HCT116 (cell line): Measurements from ENCODE around the gene SRRT. TPM values are rescaled to one million over a fixed set of nuclear protein-coding genes. Genes with fewer than 3 reads are reported as not detected.

Source experiments
- ATAC-seq: fragments of 200-7000 bp; cut with Tn5 transposase; 2 replicates; pipeline ENCODE4 v1.9.1; 2020; ENCODE audit warnings: mild to moderate bottlenecking, moderate library complexity
- BruUV-seq: library from RNA; stranded (reverse); fragments of 400-500 nt; replicated peaks from 2 replicates; lab custom pipeline; 2021; lab: Mats Ljungman, UMichigan
- CTCF ChIA-PET: fragments of 300-600 bp; sonication (Branson Sonifier 250); formaldehyde crosslinking; loops from one replicate; lab custom pipeline; 2021; ENCODE audit warnings: antibody characterized with exemption; lab: Charles Lee
- POLR2A ChIA-PET: fragments of 300-600, 350-600 bp; sonication (Branson Sonifier 250); formaldehyde crosslinking; loops from one replicate; lab custom pipeline; 2021; ENCODE audit warnings: antibody characterized with exemption; lab: Charles Lee
- RAD21 ChIA-PET, 2 experiments: fragments of 300-600 bp; sonication (Branson Sonifier 250); formaldehyde crosslinking; loops; one replicate each; lab custom pipeline; 2023; ENCODE audit warnings: low total read pairs in 2 of 2; ENCODE audit not compliant: uncharacterized antibody in 2 of 2, unreplicated experiment in 2 of 2, low non-redundant PET in 1 of 2; lab: Charles Lee
- DNase-seq: peaks from one replicate; pipeline ENCODE4 v3.0.0-alpha.2; 2010; ENCODE audit warnings: low read depth, low spot score
- H2AFZ ChIP-seq: fragments of 200-600 bp; shearing (Covaris generic), sonication (generic); 2 replicates; pipeline ENCODE4 v1.6.1; 2017; ENCODE audit warnings: low read depth, mixed run types, mixed read lengths, antibody characterized with exemption, low read length; ENCODE audit not compliant: poor library complexity, severe bottlenecking
- H3K27ac ChIP-seq: 2 replicates; pipeline ENCODE4 v1.5.1; 2012; ENCODE audit warnings: low read depth, low read length
- H3K27me3 ChIP-seq: fragments of 200-600 bp; sonication (generic); 2 replicates; pipeline ENCODE4 v1.6.1; 2016; ENCODE audit warnings: mixed run types, low read length, mixed read lengths; ENCODE audit not compliant: insufficient read depth
- H3K36me3 ChIP-seq, 2 experiments: fragments of 200-500 bp in 1 of 2; fragments of 200-600 bp in 1 of 2; sonication (Bioruptor generic) in 1 of 2; sonication (generic) in 1 of 2; 2 replicates each; pipeline versions ENCODE4 v1.5.1 to v1.6.1; 2014 to 2016; ENCODE audit warnings: low read length in 2 of 2, inconsistent platforms in 1 of 2, mixed read lengths in 1 of 2, mixed run types in 1 of 2; ENCODE audit not compliant: insufficient read depth in 2 of 2, control insufficient read depth in 1 of 2
- H3K4me1 ChIP-seq, 2 experiments: fragments of 200-600 bp in 1 of 2; sonication (generic) in 1 of 2; 2 replicates each; pipeline versions ENCODE4 v1.5.1 to v1.6.1; 2012 to 2017; ENCODE audit warnings: low read length in 2 of 2, inconsistent platforms in 1 of 2, mild to moderate bottlenecking in 1 of 2, mixed read lengths in 1 of 2, mixed run types in 1 of 2, moderate library complexity in 1 of 2; ENCODE audit not compliant: insufficient read depth in 2 of 2, control insufficient read depth in 1 of 2
- H3K4me2 ChIP-seq: fragments of 200-600 bp; sonication (generic); 2 replicates; pipeline ENCODE4 v1.6.1; 2017; ENCODE audit warnings: mixed run types, low read length, mixed read lengths
- H3K4me3 ChIP-seq, 2 experiments: fragments of 200-600 bp in 1 of 2; sonication (generic) in 1 of 2; replicated peaks in 1 of 2; 2 replicates each; pipeline ENCODE4 v1.5.1; 2011 to 2016; ENCODE audit warnings: low read length in 2 of 2, control low read depth in 1 of 2, low read depth in 1 of 2, mild to moderate bottlenecking in 1 of 2, mixed read lengths in 1 of 2, mixed run types in 1 of 2
- H3K79me2 ChIP-seq: fragments of 200-600 bp; sonication (generic); 2 replicates; pipeline ENCODE4 v1.6.1; 2017; ENCODE audit warnings: mild to moderate bottlenecking, mixed run types, low read length, moderate library complexity, mixed read lengths; ENCODE audit not compliant: insufficient read depth
- H3K9ac ChIP-seq: fragments of 200-600 bp; sonication (generic); 2 replicates; pipeline ENCODE4 v1.6.1; 2016; ENCODE audit warnings: low read length, mixed read lengths
- H3K9me2 ChIP-seq: fragments of 200-600 bp; sonication (generic), shearing (Covaris generic); 2 replicates; pipeline ENCODE4 v1.6.1; 2017; ENCODE audit warnings: mixed run types, mild to moderate bottlenecking, moderate library complexity; ENCODE audit not compliant: insufficient read depth
- H3K9me3 ChIP-seq, 2 experiments: fragments of 200-500 bp in 1 of 2; fragments of 200-600 bp in 1 of 2; sonication (Bioruptor generic) in 1 of 2; sonication (generic) in 1 of 2; 2 replicates each; pipeline ENCODE4 v1.6.1; 2014 to 2017; ENCODE audit warnings: low read length in 2 of 2, mixed read lengths in 2 of 2, inconsistent platforms in 1 of 2, low read depth in 1 of 2, mild to moderate bottlenecking in 1 of 2, mixed run types in 1 of 2, moderate library complexity in 1 of 2; ENCODE audit not compliant: control insufficient read depth in 1 of 2, insufficient read depth in 1 of 2
- H4K20me1 ChIP-seq: fragments of 200-600 bp; sonication (generic), shearing (Covaris generic); 2 replicates; pipeline ENCODE4 v1.6.1; 2017; ENCODE audit warnings: mixed run types, mild to moderate bottlenecking, moderate library complexity; ENCODE audit not compliant: insufficient read depth
- CBX3 ChIP-seq: IDR thresholded peaks from 2 replicates; pipeline ENCODE4 v1.6.1; 2012; ENCODE audit warnings: low read depth
- CEBPB ChIP-seq: IDR thresholded peaks from 2 replicates; pipeline ENCODE4 v1.6.1; 2012; ENCODE audit warnings: low read depth
- ELF1 ChIP-seq: IDR thresholded peaks from 2 replicates; pipeline ENCODE4 v1.6.1; 2012; ENCODE audit warnings: low read depth, borderline replicate concordance
- FOSL1 ChIP-seq: IDR thresholded peaks from 2 replicates; pipeline ENCODE4 v1.6.1; 2012; ENCODE audit warnings: low read depth
- POLR2AphosphoS5 ChIP-seq: IDR thresholded peaks from 2 replicates; pipeline ENCODE4 v1.6.1; 2011; ENCODE audit warnings: mild to moderate bottlenecking, low read depth, low read length, moderate library complexity
- RAD21 ChIP-seq: IDR thresholded peaks from 2 replicates; pipeline ENCODE4 v1.6.1; 2012; ENCODE audit warnings: low read depth, mild to moderate bottlenecking
- SIN3A ChIP-seq: IDR thresholded peaks from 2 replicates; pipeline ENCODE4 v1.6.1; 2012; ENCODE audit warnings: low read depth
- SP1 ChIP-seq: IDR thresholded peaks from 2 replicates; pipeline ENCODE4 v1.6.1; 2012; ENCODE audit warnings: low read depth
- SRF ChIP-seq: IDR thresholded peaks from 2 replicates; pipeline ENCODE4 v1.6.1; 2012; ENCODE audit warnings: low read depth
- YY1 ChIP-seq: IDR thresholded peaks from 2 replicates; pipeline ENCODE4 v1.6.1; 2011; ENCODE audit warnings: low read length, low read depth, moderate library complexity, mild to moderate bottlenecking; ENCODE audit not compliant: insufficient replicate concordance; ENCODE audit errors: extremely low read depth
- ZBTB33 ChIP-seq: IDR thresholded peaks from 2 replicates; pipeline ENCODE4 v1.6.1; 2011; ENCODE audit warnings: mild to moderate bottlenecking, low read length, moderate library complexity; ENCODE audit not compliant: insufficient replicate concordance; ENCODE audit errors: extremely low read depth
- ZFX ChIP-seq: fragments of 450-650 bp; IDR thresholded peaks from 2 replicates; pipeline ENCODE4 v1.6.1; 2017
- ZNF274 ChIP-seq: fragments of 200-500 bp; sonication (Bioruptor generic); IDR thresholded peaks from 2 replicates; pipeline ENCODE4 v1.6.1; 2014; ENCODE audit warnings: mild to moderate bottlenecking, low read depth, low read length, inconsistent platforms
- intact Hi-C: fragments of 100-400 bp; cut with micrococcal nuclease; formaldehyde crosslinking; loops from 2 replicates; pipeline ENCODE4 v1.10.0; 2022
- total RNA-seq: library from RNA; stranded (reverse); gene quantifications from one replicate; pipeline ENCODE4 v1.2.1, GENCODE V29; 2021; ENCODE audit not compliant: unreplicated experiment

SRRT gene
- total RNA-seq, 1 experiment from 2014 or later: 252 TPM

- no TSS peak for BruUV-seq
- Histone ChIP-seq H3K4me2 (no peak overlapping the region), H3K36me3 (no peaks in the 10 kb centered on the region), H3K9me2 (no peaks in the 10 kb centered on the region), H3K4me3 (no peak overlapping the region), H3K4me1 (peaks cover 0 to 5% of the 10 kb centered on the region in 2 experiments; a peak in 2 of 4 replicates), H3K9ac (no peak overlapping the region), H4K20me1 (no peaks in the 10 kb centered on the region), H3K27ac (no peak overlapping the region), H2AFZ (no peak overlapping the region), H3K9me3 (no peaks in the 10 kb centered on the region), H3K79me2 (no peaks in the 10 kb centered on the region), H3K27me3 (no peaks in the 10 kb centered on the region)
- intact Hi-C loops: no loop called here
- ChIA-PET RAD21 (no interaction called here), CTCF (no interaction called here), POLR2A (no interaction called here)
- ATAC-seq (no peak), DNase-seq (no peak)
- TF ChIP-seq POLR2AphosphoS5: no peak
- no peak for TF ChIP-seq ZFX
- no peak for TF ChIP-seq ZBTB33
- no peak for TF ChIP-seq SP1
- TF ChIP-seq SIN3A: no peak
- no peak for TF ChIP-seq ZNF274
- no peak for TF ChIP-seq ELF1
- TF ChIP-seq YY1: no peak
- TF ChIP-seq FOSL1: no peak
- TF ChIP-seq SRF: no peak
- TF ChIP-seq CEBPB: no peak
- no peak for TF ChIP-seq CBX3
- no peak for TF ChIP-seq RAD21
These were observed 39.4 kb downstream of the SRRT start for GRCh38 chr7:100914208-100914878.
